SIG-M5 treated with dmso at 0.1 percent for 504 hours (cell line): ENCODE measurements around the gene KNOP1.

Source experiments
- DNase-seq: peaks from one replicate; lab custom pipeline; 2025; ENCODE audit not compliant: unreplicated experiment; lab: John Stamatoyannopoulos, UW

The KNOP1 gene, protein sequence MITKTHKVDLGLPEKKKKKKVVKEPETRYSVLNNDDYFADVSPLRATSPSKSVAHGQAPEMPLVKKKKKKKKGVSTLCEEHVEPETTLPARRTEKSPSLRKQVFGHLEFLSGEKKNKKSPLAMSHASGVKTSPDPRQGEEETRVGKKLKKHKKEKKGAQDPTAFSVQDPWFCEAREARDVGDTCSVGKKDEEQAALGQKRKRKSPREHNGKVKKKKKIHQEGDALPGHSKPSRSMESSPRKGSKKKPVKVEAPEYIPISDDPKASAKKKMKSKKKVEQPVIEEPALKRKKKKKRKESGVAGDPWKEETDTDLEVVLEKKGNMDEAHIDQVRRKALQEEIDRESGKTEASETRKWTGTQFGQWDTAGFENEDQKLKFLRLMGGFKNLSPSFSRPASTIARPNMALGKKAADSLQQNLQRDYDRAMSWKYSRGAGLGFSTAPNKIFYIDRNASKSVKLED

DNA sequence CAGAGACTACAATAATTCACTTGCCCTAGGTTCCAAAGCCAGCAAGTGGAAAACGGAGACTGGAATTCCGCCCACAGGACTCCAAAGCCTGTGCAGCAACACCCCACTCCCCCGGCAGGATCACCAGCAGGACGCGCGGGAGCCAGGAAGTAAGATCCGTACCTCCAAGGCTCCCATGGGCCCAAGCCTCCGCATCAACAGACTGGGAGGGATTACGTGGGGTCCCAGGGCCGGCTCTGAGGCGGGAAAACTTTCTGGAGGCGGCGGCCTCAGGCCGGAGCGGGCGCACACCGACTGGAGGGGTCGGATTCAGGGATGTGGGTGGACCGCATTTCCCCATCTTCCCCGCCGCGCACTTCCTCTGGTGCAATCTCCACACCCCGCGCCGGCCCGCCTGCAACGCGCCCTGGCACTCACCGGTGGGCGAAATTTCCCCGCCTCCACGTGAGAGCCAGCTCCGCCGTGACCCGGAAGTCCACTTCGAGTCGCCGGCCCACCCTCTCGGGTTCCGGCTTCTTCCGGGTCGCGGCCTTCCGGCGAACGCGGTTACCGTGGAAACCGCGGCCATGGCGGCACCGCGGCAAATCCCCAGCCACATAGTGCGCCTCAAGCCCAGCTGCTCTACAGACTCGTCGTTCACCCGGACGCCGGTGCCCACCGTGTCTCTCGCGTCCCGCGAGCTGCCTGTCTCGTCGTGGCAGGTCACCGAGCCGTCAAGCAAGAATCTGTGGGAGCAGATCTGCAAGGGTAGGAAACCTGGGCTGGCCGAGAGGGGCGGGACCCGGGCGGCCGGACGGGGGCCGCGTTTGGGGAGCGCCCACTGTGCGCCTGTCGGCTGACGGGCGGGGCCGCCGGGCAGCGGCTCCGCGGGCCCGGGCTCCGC is at the start of gene KNOP1, which contains the start of gene IQCK:
Gene KNOP1 (minus strand): TSS at position 487 of the 883 bp plus-strand sequence. CDS start 3,192 bp downstream, outside the sequence.
Gene IQCK (plus strand): TSS at position 531 of the 883 bp plus-strand sequence. CDS start 36 bp downstream, at position 567.
- DNase-seq = peak; percentile 76

DNA sequence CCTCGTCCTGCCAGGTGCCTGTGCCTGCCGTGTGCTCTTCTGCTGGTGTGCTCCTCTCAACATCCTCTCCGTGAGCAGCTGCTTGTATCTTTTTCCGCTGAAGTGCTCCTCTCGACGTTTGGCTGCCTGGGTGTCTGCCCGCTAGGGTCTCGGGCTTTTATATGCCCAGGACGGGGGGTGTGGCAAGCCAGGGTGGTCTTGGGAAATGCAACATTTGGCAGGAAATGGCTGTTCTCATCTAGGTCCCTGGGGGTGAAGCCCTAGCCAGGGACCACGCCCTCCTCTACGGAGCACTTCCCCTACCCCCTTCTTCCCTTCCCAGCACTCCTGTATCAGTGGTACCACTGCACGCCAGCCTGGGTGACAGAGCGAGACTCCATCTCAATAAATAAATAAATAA is 49.5 kb upstream of the KNOP1 start:
- no peak for DNase-seq

DNA sequence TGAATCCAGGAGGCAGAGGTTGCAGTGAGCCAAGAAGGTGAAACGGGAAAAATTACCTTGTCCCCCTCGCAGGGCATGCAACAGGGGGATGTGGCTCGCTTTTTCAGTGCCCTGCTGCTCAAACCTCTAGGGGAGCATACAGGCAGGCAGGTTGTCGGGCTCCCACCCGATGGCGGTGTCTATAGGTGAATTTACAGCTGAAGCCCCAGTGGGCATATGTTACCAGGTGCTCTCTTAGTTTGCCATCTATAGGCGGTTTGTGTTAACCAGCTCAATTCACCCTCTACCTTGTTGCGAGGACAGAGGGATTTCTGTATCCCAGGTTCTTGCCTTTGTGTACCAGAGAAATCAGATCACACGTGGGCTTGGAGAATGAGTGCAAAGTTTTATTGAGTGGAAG is 49.0 kb upstream of the KNOP1 start:
- DNase-seq = no peak

DNA sequence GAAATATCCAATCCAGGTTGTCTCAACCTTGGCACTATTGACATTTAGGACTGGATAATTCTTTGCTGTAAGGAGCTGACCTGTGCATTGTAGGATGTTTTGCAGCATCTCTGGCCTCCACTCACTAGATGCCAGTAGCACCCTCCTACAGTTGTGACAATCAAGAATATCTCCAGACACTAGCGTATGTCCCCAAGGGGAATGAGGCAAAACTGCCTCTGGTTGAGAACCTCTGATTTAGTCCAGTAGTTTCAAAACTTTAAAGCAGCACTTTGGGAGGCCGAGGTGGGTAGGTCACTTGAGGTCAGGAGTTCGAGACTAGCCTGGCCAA is 48.5 kb upstream of the KNOP1 start:
- DNase-seq = no peak

DNA sequence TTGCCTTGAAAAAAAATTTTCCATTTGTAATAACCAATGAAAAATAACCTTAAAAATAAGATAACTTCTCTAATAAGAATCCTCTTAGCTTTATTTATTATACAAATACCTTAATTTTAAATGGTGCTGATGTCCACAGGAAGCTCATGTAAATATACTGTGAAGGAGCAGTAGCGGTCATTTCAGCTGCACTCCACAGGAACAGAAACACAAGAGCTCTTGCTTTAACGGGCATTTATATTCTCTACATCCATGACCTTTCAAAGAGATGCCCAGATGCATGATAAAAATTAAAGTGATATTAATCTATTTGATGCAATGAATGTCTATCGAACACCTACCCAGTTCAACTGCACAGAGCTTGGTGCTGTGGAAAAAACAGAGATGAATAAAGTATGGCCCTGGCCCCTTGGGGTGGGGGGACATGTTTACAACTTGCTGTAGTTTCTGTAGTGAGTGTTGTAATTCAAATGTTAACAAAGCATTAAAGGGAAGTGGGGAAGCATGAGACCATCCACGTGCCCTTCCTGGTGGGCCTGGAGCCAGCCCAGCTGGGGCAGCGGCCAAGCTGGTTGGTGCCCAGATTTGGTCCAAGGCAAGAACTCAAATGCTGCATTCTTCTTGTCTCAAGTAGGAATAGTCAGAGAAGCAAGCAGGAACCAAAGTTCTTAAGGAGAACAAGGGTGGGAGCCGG is 48.0 kb upstream of the KNOP1 start:
- DNase-seq = no peak

DNA sequence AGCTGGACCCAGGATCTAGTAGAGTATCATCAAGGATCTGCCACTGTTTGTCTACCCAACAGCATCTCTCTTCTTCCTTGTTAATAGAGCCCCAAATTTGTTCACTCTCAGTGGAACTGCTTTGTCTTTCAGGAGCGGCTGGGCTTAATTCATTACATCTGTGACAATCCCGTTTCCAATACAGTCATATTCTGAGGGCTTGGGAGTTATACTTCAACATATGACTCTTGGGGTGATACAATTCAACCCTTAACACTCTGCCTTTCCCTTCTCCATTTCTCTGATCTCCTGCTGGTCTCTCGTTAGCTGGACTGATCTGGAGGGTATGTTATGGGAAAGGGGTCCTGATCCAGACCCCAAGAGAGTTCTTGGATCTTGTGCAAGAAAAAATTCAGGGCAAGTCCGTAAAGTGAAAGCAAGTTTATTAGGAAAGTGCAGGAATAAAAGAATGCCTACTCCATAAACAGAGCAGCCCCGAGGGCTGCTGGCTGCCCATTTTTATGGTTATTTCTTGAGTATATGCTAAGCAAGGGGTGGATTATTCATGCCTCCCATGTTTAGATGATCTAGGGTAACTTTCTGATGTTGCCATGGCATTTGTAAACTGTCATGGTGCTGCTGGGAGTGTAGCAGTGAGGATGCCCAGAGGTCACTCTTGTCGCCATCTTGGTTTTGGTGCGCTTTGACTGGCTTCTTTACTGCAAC is 42.5 kb upstream of the KNOP1 start:
- no peak for DNase-seq

DNA sequence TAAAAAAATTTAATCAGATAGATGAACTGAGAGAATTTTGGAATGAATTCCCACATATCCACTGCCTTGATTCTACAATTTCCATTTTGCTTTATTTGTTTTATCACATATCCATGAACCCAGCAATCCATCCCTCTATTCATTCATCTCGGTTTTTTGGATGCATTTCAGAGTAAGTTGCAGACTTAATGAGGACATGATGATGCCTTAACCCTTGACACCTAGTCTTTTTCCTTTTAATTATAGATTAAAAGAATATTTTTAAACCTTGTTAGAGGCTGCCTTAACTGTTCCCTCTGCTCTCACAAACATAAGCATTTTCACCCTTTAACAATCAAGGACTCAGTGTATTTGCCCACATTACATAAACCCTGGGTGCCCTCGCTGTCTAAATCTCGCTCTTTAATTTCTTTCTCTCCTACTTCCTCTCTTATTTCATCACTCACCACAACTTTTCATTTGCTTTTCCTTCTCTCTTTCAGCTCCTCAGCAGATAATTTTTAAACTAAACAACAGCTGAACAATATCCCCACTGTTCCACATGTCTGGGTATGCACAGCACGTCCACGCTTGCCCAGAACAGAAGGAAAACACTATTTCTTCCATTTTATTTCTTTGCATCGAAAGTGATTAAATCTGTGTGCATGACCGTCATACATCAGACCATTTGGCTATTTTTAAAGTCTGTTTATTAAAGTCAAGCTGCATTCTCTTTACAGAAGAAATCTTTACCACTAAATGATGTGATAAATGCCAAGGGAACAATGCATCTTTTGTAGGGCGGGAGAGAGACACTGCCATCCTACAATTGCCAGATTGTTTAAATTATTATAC is 40.0 kb upstream of the KNOP1 start:
- DNase-seq = peak; percentile 39

DNA sequence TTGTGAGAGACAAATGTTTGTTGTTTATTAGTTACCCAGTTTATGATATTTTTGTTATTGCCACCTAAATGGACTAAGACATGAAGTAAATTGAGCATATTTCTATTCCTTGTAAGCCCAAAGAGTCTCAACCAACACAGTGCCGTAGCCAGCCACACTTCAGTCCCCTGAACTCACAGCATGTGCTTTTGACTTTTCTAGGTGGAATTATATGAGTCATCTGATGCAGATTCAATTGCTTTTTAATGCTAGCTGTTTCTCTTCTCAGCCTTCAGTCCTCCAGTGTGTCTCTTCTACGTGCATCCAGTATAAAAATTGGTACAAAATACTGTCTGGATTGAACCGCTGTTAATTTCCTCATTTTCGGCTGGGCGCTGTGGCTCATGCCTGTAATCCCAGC is 39.0 kb upstream of the KNOP1 start:
- no peak for DNase-seq

DNA sequence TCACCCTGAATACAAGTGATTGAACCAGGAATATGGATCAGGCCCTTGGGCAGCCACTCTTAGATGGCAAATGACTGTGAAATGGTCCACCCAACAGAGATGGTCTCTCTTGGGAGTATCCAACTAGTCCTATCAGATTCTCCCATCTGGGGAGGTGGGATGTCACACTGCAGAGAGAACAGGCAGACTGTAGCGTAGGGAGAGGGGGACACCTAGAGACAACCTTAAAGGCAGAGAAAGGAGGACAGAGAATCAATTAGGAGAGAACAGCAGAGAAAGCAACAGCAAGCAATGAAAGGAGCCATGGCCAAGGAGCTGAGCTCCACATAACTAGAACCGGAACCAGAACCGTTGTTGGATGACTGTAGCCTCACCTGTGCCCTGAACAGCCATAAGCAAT is 37.2 kb upstream of the KNOP1 start:
- no peak for DNase-seq

DNA sequence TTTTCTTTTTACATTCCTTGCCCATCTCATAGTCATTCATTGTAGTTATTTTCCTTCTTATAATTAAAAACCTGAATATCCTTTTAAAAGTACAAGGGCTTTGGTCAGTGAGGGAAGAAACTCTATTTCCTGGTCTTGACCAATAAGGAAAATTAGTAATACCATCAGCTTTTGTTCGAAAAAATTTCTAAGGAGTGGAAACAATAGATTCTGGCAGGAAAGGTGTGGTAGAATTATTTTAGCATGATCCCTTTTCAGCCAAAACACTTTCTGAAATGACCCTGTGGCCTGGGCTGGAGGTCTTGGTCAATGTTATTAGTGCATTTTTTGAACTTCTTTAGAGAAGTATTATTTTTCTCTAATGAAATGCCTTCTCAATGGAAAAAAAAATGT is 36.6 kb upstream of the KNOP1 start:
- no peak for DNase-seq

DNA sequence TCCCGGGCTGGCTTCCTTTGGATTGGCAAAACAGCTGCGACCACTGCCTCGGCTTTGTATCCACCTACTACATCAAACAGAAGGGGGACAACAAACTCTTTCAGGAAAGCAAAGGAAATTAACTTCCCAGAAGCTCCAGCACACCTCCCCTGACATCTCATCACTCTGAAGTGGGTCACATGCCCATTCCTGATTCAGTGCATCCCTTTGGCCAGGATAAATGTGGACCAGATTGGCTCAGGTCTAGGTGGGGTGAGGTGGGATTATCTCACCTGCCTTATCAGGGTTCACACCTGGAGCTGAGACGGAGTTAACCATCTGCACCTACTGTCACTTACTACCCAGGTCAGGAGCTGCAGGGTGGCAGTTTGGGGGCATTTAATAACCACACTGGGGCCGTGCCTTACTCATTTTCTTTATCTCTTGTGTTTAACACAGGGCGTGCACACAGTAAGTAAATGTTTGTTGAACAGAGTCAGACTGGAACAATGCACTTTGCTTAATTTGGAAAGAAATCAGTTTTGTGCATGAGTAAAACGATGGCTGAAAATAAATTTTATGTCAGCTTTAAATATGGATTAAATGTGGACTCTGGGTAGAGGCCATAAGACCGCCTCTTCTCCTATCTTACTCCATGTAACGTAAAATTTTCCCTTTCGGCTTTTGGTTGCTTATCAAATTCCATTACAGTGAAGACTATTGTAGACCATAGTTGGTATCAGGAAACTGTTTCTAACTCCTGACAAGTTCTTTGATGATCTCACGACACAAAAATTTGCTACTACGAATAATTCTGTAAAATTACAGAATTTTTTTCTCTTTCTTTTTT is 36.0 kb upstream of the KNOP1 start:
- no peak for DNase-seq

DNA sequence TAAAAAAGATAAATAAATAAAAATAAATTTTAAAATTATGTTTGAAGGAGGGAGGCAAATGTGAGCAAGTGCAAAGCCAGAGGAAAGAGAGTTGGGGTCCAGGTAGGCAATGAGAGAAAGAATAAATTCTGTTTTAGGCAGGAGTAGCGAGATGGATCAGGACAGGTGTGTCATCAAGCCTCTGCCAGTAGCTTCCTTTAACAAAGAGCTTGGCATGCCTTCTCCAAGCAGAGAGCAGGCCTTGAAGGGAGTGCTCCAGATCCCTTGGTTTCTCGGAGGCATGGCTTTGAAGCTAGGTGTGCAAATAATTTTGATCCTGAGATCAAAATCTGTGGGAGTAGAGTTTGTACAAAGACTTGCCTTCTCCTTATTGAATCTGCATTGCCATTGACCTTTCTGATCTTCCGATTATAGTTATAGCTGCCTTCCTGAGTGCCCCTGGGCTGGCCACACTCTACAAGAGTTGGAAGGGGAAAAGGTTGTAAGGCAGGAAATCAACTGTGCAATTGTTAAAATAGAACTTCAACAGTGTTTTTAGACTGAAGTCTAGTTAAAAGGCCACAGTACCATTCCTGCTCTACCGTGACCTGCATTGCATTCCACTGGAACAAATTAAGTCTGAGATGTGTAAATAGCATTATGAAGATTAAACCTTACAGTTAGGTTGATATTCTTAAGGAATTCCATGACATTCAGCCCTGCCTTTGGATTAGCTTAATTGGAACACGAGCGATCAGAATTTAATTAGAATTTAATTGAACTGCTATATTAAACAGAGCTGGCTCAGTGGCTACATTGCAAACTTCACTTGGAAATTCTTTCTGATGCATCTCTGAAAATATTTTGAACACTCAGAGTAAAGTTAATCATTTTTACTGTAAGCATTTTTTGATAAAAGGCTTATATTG is 33.7 kb upstream of the KNOP1 start:
- no peak for DNase-seq

DNA sequence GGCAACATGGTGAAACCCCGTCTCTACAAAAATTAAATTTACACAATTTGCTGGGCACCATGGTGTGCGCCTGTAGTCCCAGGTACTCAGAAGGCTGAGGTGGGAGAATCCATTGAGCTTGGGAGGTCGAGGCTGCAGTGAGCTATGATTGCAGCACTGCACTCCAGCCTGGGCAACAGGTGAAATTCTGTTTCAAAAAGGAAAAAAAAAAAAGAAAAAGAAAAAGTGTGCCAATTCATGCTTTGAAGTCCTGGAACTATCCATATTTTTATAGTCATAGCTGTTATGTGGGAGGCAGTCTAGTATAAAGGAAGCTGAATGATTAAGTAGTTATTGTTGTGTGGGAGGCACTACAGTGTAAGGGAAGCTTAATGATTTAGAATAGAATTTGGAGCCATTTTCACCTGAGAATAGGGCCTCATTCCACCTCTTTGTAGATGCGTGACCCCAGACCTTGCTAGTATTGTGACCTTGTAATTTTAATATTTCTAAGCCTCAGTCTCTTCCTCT is 31.6 kb upstream of the KNOP1 start:
- DNase-seq = no peak

DNA sequence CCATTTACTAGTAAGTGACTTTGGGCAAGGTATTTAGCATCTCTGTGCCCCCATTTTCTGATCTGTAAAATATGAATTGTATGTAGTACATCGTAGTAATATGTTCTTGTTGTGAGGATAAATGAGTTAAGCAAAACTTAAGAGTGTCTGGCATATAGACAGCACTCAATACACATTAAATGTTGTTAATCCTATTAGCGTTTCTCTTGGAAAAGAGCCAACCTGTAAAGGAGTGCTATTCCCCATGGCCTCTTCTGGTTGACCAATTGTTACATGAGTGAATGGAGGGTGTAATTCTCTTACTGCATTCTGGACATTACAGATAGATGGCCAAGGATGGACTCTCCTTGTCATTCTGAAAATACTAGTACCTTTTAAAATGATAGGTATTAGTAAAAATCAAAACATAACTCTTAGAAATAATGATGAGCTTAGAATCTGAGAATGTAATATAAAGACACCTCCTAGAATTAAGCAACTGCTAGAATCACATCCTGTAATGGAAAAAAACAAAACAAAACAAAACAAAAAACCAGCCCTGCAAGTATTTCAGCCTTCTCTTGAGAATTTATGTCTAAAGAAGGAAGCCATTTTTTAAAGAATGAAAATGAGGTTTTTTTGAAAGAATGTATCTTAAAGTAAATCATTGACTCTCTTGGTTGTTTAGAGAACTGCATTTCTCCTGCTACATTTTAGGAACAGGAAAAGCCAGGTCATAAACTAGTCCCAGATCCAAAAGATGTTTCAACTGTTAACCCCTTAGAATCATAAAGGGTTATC is 30.6 kb upstream of the KNOP1 start:
- no peak for DNase-seq

DNA sequence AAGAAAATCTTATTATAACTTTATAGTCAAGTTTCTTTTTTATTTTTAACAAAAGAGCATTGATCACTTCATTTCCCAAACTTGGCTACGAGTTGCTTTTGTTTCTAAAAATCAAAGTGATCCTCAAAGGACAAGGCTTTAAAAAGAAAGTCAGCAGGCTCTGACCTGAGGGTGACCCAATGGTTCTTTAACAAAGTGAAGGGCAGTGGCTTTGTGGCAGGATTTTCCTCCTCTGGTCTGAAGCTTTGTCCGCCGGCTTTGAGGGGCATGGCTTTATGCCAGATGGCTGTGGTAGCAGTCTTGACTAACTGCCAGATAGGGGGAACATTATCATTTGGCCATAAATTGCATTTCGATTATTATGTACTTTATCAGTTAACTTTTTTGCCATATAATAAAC is 28.5 kb upstream of the KNOP1 start:
- DNase-seq = no peak

DNA sequence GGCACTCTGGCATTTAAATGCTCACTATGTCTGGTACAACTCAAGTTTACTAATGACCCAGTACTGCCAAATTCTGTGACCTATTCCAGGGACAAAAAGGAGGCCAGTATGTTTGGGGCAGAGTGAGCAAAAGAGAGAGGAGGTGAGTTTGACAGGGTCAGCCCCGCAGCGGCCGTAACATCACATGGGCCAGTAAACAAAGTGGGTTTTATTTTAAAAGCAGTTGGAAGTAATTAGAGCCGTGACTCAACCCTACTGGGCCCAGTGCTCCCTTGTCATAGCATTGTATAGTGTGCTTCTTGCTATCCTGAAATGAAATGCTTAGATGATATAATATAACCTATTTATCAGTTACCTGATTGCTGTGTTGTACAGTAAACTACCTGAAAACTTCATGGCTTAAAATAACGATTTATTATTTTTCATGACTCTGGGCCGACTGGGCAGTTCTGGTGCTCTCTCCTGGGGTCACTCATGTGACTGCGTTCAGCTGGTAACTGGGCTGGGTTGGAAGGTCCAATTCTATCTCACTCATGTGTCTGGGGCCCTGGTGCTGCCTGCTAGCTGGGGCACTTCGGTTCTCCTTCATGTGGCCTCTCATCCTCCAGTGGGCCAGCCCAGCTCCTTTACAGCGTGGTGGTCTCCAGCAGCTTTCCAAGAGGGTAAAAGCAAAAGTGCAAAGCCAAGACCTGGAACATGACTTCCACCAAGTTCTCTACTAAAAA is 27.4 kb upstream of the KNOP1 start:
- no peak for DNase-seq
